Stimulated activated CD4-positive, alpha-beta T cell treated with anti-CD3 and anti-CD28 coated beads, Interleukin-1b, Interleukin-23, amount 100 ng/mL, for 1 hour (primary cell): ENCODE measurements around the gene HRH3.

Source experiments
- DNase-seq, 2 donors: peaks; one replicate each; pipeline ENCODE4 v3.0.0-alpha.2; 2020; ENCODE audit warnings: low read depth in 2 of 2

HRH3 gene

GRCh38 chr20:62243906-62244515, 23.9 kb upstream of the HRH3 start:
- DNase-seq = no peak

GRCh38 chr20:62243106-62243505, 23.0 kb upstream of the HRH3 start:
- no peak for DNase-seq

GRCh38 chr20:62242176-62242575, 22.1 kb upstream of the HRH3 start:
- no peak for DNase-seq

GRCh38 chr20:62241506-62241905, 21.4 kb upstream of the HRH3 start:
- no peak for DNase-seq

- DNase-seq = no peak
Observed at GRCh38 chr20:62240020-62240685, 20.1 kb upstream of the HRH3 start.

GRCh38 chr20:62239278-62239879, 19.3 kb upstream of the HRH3 start:
- no peak for DNase-seq

GRCh38 chr20:62238569-62239277, 18.6 kb upstream of the HRH3 start:
- DNase-seq = no peak

GRCh38 chr20:62237801-62238568, 17.9 kb upstream of the HRH3 start, which contains the start of gene OSBPL2:
Gene OSBPL2, plus strand, starts transcription at chr20:62238521. Its CDS starts 17,664 bp downstream, at chr20:62256185.
- DNase-seq = peak; percentile 100

- no peak for DNase-seq
Observed at GRCh38 chr20:62237514-62237800, 17.4 kb upstream of the HRH3 start.

- DNase-seq = no peak
Observed at GRCh38 chr20:62236766-62237513, 16.9 kb upstream of the HRH3 start.

GRCh38 chr20:62236200-62236599, 16.1 kb upstream of the HRH3 start:
- no peak for DNase-seq

GRCh38 chr20:62235777-62236157, 15.7 kb upstream of the HRH3 start:
- no peak for DNase-seq

- no peak for DNase-seq
Observed at GRCh38 chr20:62235001-62235776, 15.1 kb upstream of the HRH3 start.

GRCh38 chr20:62234339-62234738, 14.3 kb upstream of the HRH3 start:
- DNase-seq = no peak

GRCh38 chr20:62233684-62234083, 13.6 kb upstream of the HRH3 start:
- no peak for DNase-seq

GRCh38 chr20:62232770-62233645, 12.9 kb upstream of the HRH3 start:
- DNase-seq = no peak

- DNase-seq = no peak
Observed at GRCh38 chr20:62232194-62232593, 12.1 kb upstream of the HRH3 start.

GRCh38 chr20:62231292-62231691, 11.2 kb upstream of the HRH3 start:
- no peak for DNase-seq

GRCh38 chr20:62230696-62231095, 10.6 kb upstream of the HRH3 start:
- DNase-seq = no peak

- no peak for DNase-seq
Observed at GRCh38 chr20:62230276-62230675, 10.2 kb upstream of the HRH3 start.
